SK-N-MC (cell line): ENCODE results near the gene AFF3.

Experiments
- FOXP2 ChIP-seq: optimal IDR thresholded peaks from 2 replicates; pipeline ENCODE3; 2011; ENCODE audit warnings: mild to moderate bottlenecking, moderate library complexity; ENCODE audit not compliant: insufficient read depth; ENCODE audit errors: extremely low read length, control extremely low read depth
- POLR2AphosphoS5 ChIP-seq: IDR thresholded peaks from 2 replicates; pipeline ENCODE4 v1.6.1; 2012; ENCODE audit warnings: mild to moderate bottlenecking, low read depth, low read length, borderline replicate concordance

- TF ChIP-seq POLR2AphosphoS5 = no peak
- no peak for TF ChIP-seq FOXP2
Observed at GRCh38 chr2:99674090-99674489, 468.3 kb downstream of the AFF3 start.
